ENCODE measurements around the gene CUX1. TPM values are rescaled to one million over a fixed set of nuclear protein-coding genes. Genes with fewer than 3 reads are reported as not detected.

The CUX1 gene
- total and polyA plus RNA-seq, 4 donors, result 40.5 to 138 (median 69.1) TPM

GRCh38 chr7:102075126-102075525 is 257.7 kb downstream of the CUX1 start:
- ATAC-seq (ENCODE audit: insufficient read depth, low FRiP score) (no peak), DNase-seq (no peak)
- no peak overlapping the region for H3K27ac ChIP-seq (ENCODE audit: low read depth in 1 of 2, low read length in 1 of 2)
- H3K36me3 ChIP-seq (ENCODE audit: control insufficient read depth in 4 of 4, insufficient read depth in 4 of 4, low read length in 4 of 4), result peaks cover 0 to 10% (median 6%) of the 10 kb centered on the region in 4 donors
- no peak overlapping the region for H3K9ac ChIP-seq (ENCODE audit: insufficient read depth in 1 of 2, low read length in 2 of 2)
- H3K4me1 ChIP-seq (ENCODE audit: control insufficient read depth in 5 of 5, insufficient read depth in 5 of 5, low read length in 5 of 5), result peaks cover 0 to 7% (median 0%) of the 10 kb centered on the region in 5 donors
- TF ChIP-seq CTCF (IDR thresholded peaks at IDR 0.05; ENCODE audit: control extremely low read depth, extremely low read depth), result no peak
- H3K4me3 ChIP-seq, result no peak overlapping the region
- WGBS, 2 donors, result 95 to 97% methylated on average over 9 of the region's 9 CpGs
- no peaks in the 10 kb centered on the region for H3K27me3 ChIP-seq (ENCODE audit: control insufficient read depth in 3 of 3, insufficient read depth in 3 of 3, low read length in 2 of 3)
- H3K9me3 ChIP-seq (ENCODE audit: control insufficient read depth in 4 of 4, insufficient read depth in 3 of 4, low read length in 3 of 4), result no peaks in the 10 kb centered on the region

- 98% methylated on average over 11 of the region's 11 CpGs for WGBS, 2 donors
- TF ChIP-seq CTCF (IDR thresholded peaks at IDR 0.05; ENCODE audit: control extremely low read depth, extremely low read depth), result no peak
- H3K9me3 ChIP-seq (ENCODE audit: control insufficient read depth in 4 of 4, insufficient read depth in 3 of 4, low read length in 3 of 4), result no peaks in the 10 kb centered on the region
- DNase-seq, result no peak
- no peak overlapping the region for H3K9ac ChIP-seq (ENCODE audit: insufficient read depth in 1 of 2, low read length in 2 of 2)
- H3K36me3 ChIP-seq (ENCODE audit: control insufficient read depth in 4 of 4, insufficient read depth in 4 of 4, low read length in 4 of 4), result peaks cover 0 to 10% (median 6%) of the 10 kb centered on the region in 4 donors
- no peak overlapping the region for H3K27ac ChIP-seq (ENCODE audit: low read depth in 1 of 2, low read length in 1 of 2)
- no peaks in the 10 kb centered on the region for H3K27me3 ChIP-seq (ENCODE audit: control insufficient read depth in 3 of 3, insufficient read depth in 3 of 3, low read length in 2 of 3)
- H3K4me1 ChIP-seq (ENCODE audit: control insufficient read depth in 5 of 5, insufficient read depth in 5 of 5, low read length in 5 of 5), result peaks cover 0 to 12% (median 0%) of the 10 kb centered on the region in 5 donors
- H3K4me3 ChIP-seq, result no peak overlapping the region
- ATAC-seq (ENCODE audit: insufficient read depth, low FRiP score), result no peak
These were observed 258.2 kb downstream of the CUX1 start for GRCh38 chr7:102075553-102076135.

GRCh38 chr7:102077081-102077480 is 259.7 kb downstream of the CUX1 start:
- no peak overlapping the region for H3K27ac ChIP-seq (ENCODE audit: low read depth in 1 of 2, low read length in 1 of 2)
- WGBS, 2 donors, result 55 to 77% methylated on average over 5 of the region's 5 CpGs
- TF ChIP-seq CTCF (IDR thresholded peaks at IDR 0.05; ENCODE audit: control extremely low read depth, extremely low read depth), result no peak
- H3K36me3 ChIP-seq (ENCODE audit: control insufficient read depth in 4 of 4, insufficient read depth in 4 of 4, low read length in 4 of 4), result peaks cover 0 to 6% (median 3%) of the 10 kb centered on the region in 4 donors
- ATAC-seq (ENCODE audit: insufficient read depth, low FRiP score) (no peak), DNase-seq (no peak)
- H3K9me3 ChIP-seq (ENCODE audit: control insufficient read depth in 4 of 4, insufficient read depth in 3 of 4, low read length in 3 of 4), result no peaks in the 10 kb centered on the region
- no peaks in the 10 kb centered on the region for H3K27me3 ChIP-seq (ENCODE audit: control insufficient read depth in 3 of 3, insufficient read depth in 3 of 3, low read length in 2 of 3)
- peaks cover 0 to 19% (median 0%) of the 10 kb centered on the region in 5 donors for H3K4me1 ChIP-seq (ENCODE audit: control insufficient read depth in 5 of 5, insufficient read depth in 5 of 5, low read length in 5 of 5)
- H3K4me3 ChIP-seq, result no peak overlapping the region
- H3K9ac ChIP-seq (ENCODE audit: insufficient read depth in 1 of 2, low read length in 2 of 2), result no peak overlapping the region
